HepG2 (cell line): ENCODE results near the gene TMUB1. TPM values are rescaled to one million over a fixed set of nuclear protein-coding genes. Genes with fewer than 3 reads are reported as not detected.

Experiments
- ATAC-seq: fragments of 200-7000 bp; cut with Tn5 transposase; 3 replicates; pipeline ENCODE4 v1.9.1; 2020; ENCODE audit warnings: mild to moderate bottlenecking, moderate library complexity
- BruUV-seq: library from RNA; stranded (reverse); fragments of 400-500 nt; replicated peaks from 2 replicates; lab custom pipeline; 2021; lab: Mats Ljungman, UMichigan
- CTCF ChIA-PET: fragments of 300-600 bp; formaldehyde crosslinking; extraction: SDS; loops from one replicate; lab custom pipeline; 2021; ENCODE audit warnings: low total read pairs, inconsistent platforms, low intra/inter-chr PET ratio; lab: Yijun Ruan, JAX
- POLR2A ChIA-PET: fragments of 350-600 bp; sonication (Branson Sonifier 250); formaldehyde crosslinking; loops from one replicate; lab custom pipeline; 2020; ENCODE audit warnings: antibody characterized with exemption, inconsistent platforms; lab: Yijun Ruan, JAX
- DNase-seq: peaks from one replicate; pipeline ENCODE4 v3.0.0-alpha.2; 2015; ENCODE audit warnings: low spot score
- FAIRE-seq: peaks from 3 replicates; lab custom pipeline; 2011; peaks lifted over from hg19 to GRCh38; lab: Jason Lieb, UNC
- H2AFZ ChIP-seq: one replicate; pipeline ENCODE4 v1.6.1; 2011; ENCODE audit warnings: low read length, inconsistent platforms
- H3K27ac ChIP-seq: fragments of 300-600 bp; 3 replicates; pipeline ENCODE4 v1.8.0; 2011; ENCODE audit warnings: mixed run types, mild to moderate bottlenecking, mixed read lengths, low read length, inconsistent platforms; ENCODE audit not compliant: insufficient read depth; ENCODE audit errors: extremely low read length
- H3K27me3 ChIP-seq, 2 experiments: fragments of 200-600 bp in 1 of 2; 2 replicates in 1 of 2; 3 replicates in 1 of 2; pipeline versions ENCODE4 v1.6.0 to v1.8.0; 2011; ENCODE audit warnings: low read length in 2 of 2, mild to moderate bottlenecking in 2 of 2, moderate library complexity in 2 of 2, inconsistent platforms in 1 of 2; ENCODE audit not compliant: insufficient read depth in 2 of 2, control insufficient read depth in 1 of 2
- H3K36me3 ChIP-seq, 2 experiments: fragments of 200-600 bp in 1 of 2; replicated peaks in 1 of 2; 2 replicates in 1 of 2; 3 replicates in 1 of 2; pipeline versions ENCODE4 v1.5.1 to v1.8.0; 2011; ENCODE audit warnings: low read length in 2 of 2, inconsistent platforms in 1 of 2; ENCODE audit not compliant: insufficient read depth in 2 of 2, control insufficient read depth in 1 of 2
- H3K4me1 ChIP-seq: 2 replicates; pipeline ENCODE4 v1.5.1; 2012; ENCODE audit warnings: low read length, inconsistent platforms; ENCODE audit not compliant: insufficient read depth
- H3K4me2 ChIP-seq: 2 replicates; pipeline ENCODE4 v1.6.0; 2011; ENCODE audit warnings: low read depth, low read length, inconsistent platforms
- H3K4me3 ChIP-seq, 3 experiments: fragments of 200-600 bp in 1 of 3; sonication (generic), shearing (Covaris generic) in 1 of 3; replicated peaks in 1 of 3; 2 replicates each; pipeline ENCODE4 v1.5.1; 2011 to 2016; ENCODE audit warnings: low read length in 3 of 3, inconsistent platforms in 2 of 3, low read depth in 2 of 3, mild to moderate bottlenecking in 2 of 3, control low read depth in 1 of 3, mixed read lengths in 1 of 3; ENCODE audit not compliant: insufficient read depth in 1 of 3
- H3K79me2 ChIP-seq: one replicate; pipeline ENCODE4 v1.6.1; 2011; ENCODE audit warnings: low read length, inconsistent platforms; ENCODE audit not compliant: insufficient read depth
- H3K9ac ChIP-seq: 2 replicates; pipeline ENCODE4 v1.6.0; 2011; ENCODE audit warnings: mild to moderate bottlenecking, low read depth, low read length, inconsistent platforms; ENCODE audit not compliant: insufficient read depth
- H3K9me3 ChIP-seq: 2 replicates; pipeline ENCODE4 v1.5.1; 2012; ENCODE audit warnings: mild to moderate bottlenecking, low read length
- H4K20me1 ChIP-seq: 2 replicates; pipeline ENCODE4 v1.6.0; 2011; ENCODE audit warnings: inconsistent platforms, mild to moderate bottlenecking, low read length, moderate library complexity; ENCODE audit not compliant: insufficient read depth
- ARID2 ChIP-seq: sonication (generic); formaldehyde crosslinking; IDR thresholded peaks from 2 replicates; pipeline ENCODE4 v1.8.1; 2022; ENCODE audit warnings: mild to moderate bottlenecking, missing genetic modification reagents, borderline replicate concordance
- HMGXB3 ChIP-seq: sonication (generic); formaldehyde crosslinking; IDR thresholded peaks from 2 replicates; pipeline ENCODE4 v1.4.0; 2020; ENCODE audit warnings: missing genetic modification reagents, borderline replicate concordance
- KLF9 ChIP-seq: IDR thresholded peaks from 2 replicates; pipeline ENCODE4 v1.6.1; 2016; ENCODE audit warnings: low read depth
- NR2F1 ChIP-seq, 2 experiments: fragments of 450-650 bp in 1 of 2; formaldehyde crosslinking in 1 of 2; IDR thresholded peaks; 2 replicates each; pipeline versions ENCODE4 v1.5.0 to v1.6.1; 2016 to 2020; ENCODE audit warnings: mild to moderate bottlenecking in 1 of 2, missing compliant biosample characterization in 1 of 2, missing genetic modification reagents in 1 of 2, moderate library complexity in 1 of 2
- PITX1 ChIP-seq: sonication (generic); formaldehyde crosslinking; IDR thresholded peaks from 2 replicates; pipeline ENCODE4 v1.5.1; 2020; ENCODE audit warnings: mild to moderate bottlenecking, missing genetic modification reagents
- RBM22 ChIP-seq: fragments of 200-400 bp; formaldehyde crosslinking; optimal IDR thresholded peaks from 2 replicates; pipeline ENCODE3; 2017; ENCODE audit warnings: mild to moderate bottlenecking, low read length, moderate library complexity
- ZMAT3 ChIP-seq: sonication (generic); formaldehyde crosslinking; conservative IDR thresholded peaks from 2 replicates; pipeline ENCODE4 v1.7.0; 2021; ENCODE audit warnings: missing genetic modification reagents
- ZNF138 ChIP-seq: sonication (generic); formaldehyde crosslinking; IDR thresholded peaks from 2 replicates; pipeline ENCODE4 v1.5.0; 2020; ENCODE audit warnings: mild to moderate bottlenecking, low read depth, missing genetic modification reagents
- ZNF30 ChIP-seq: sonication (generic); formaldehyde crosslinking; IDR thresholded peaks from 2 replicates; pipeline ENCODE4 v1.5.0; 2020; ENCODE audit warnings: mild to moderate bottlenecking, missing genetic modification reagents
- ZNF343 ChIP-seq: sonication (generic); formaldehyde crosslinking; IDR thresholded peaks from 2 replicates; pipeline ENCODE4 v1.4.0; 2020; ENCODE audit warnings: mild to moderate bottlenecking, missing genetic modification reagents
- ZNF382 ChIP-seq: sonication (generic); formaldehyde crosslinking; IDR thresholded peaks from 2 replicates; pipeline ENCODE4 v1.5.0; 2020; ENCODE audit warnings: missing genetic modification reagents, mild to moderate bottlenecking, borderline replicate concordance
- ZNF484 ChIP-seq: sonication (generic); formaldehyde crosslinking; IDR thresholded peaks from 2 replicates; pipeline ENCODE4 v1.5.1; 2020; ENCODE audit warnings: mild to moderate bottlenecking, low read depth, missing genetic modification reagents, borderline replicate concordance
- ZSCAN29 ChIP-seq: sonication (generic); formaldehyde crosslinking; conservative IDR thresholded peaks from 2 replicates; pipeline ENCODE4 v1.4.0; 2020; ENCODE audit warnings: mild to moderate bottlenecking, missing genetic modification reagents
- WGBS: methylation state at CpG from one replicate; pipeline ENCODE4 v1.1.6; 2017; ENCODE audit warnings: low lambda C conversion rate; 5-methylcytosine and 5-hydroxymethylcytosine counted together
- in situ Hi-C: cut with HindIII; loops from 2 replicates; pipeline ENCODE4 v1.10.0; 2017; ENCODE audit warnings: low pct_unique_long_range_greater_than_20kb; ENCODE audit not compliant: extremely low pct_ligation_motif_present
- intact Hi-C: fragments of 100-400 bp; cut with micrococcal nuclease; formaldehyde crosslinking; loops from one replicate; pipeline ENCODE4 v1.10.0; 2022; ENCODE audit not compliant: unreplicated experiment
- polyA plus RNA-seq, 8 experiments: library from polyadenylated mRNA; depleted of rRNA in 3 of 8; stranded (reverse) in 7 of 8; unstranded in 1 of 8; fragments of >200 nt; fragmentation: Illumina TruSeq in 4 of 8; extraction: Trizol in 4 of 8; gene quantifications; 2 replicates each; pipeline versions ENCODE4 v1.2.1 to v1.2.3, GENCODE V29; 2011 to 2016; ENCODE audit warnings: low read depth in 4 of 8, missing spikeins in 1 of 8, mixed read lengths in 1 of 8; ENCODE audit not compliant: insufficient read depth in 1 of 8
- total RNA-seq, 5 experiments: library from RNA; depleted of rRNA; stranded (reverse); fragments of >200 nt; fragmentation: Illumina TruSeq; extraction: Trizol; gene quantifications; 2 replicates each; pipeline ENCODE4 v1.2.3, GENCODE V29; 2016; ENCODE audit warnings: low read depth in 1 of 5

The TMUB1 gene
- total and polyA plus RNA-seq, 2 of the 13 experiments (the other 11 are each of a cell fraction or from before 2014, with no cell fraction given) = 44.8 to 51.6 TPM

- FAIRE-seq (no peak), ATAC-seq (no peak), DNase-seq (no peak)
- Histone ChIP-seq H3K27ac (no peak overlapping the region), H2AFZ (no peak overlapping the region), H3K4me1 (no peaks in the 10 kb centered on the region), H3K4me3 (no peak overlapping the region), H3K4me2 (no peak overlapping the region), H3K27me3 (no peaks in the 10 kb centered on the region), H3K9ac (no peak overlapping the region), H3K79me2 (peaks cover 68% of the 10 kb centered on the region), H3K9me3 (no peaks in the 10 kb centered on the region), H3K36me3 (peaks cover 2 to 22% of the 10 kb centered on the region in 2 experiments; a peak in 3 of 5 replicates), H4K20me1 (peaks cover 37% of the 10 kb centered on the region)
- intact Hi-C loops (no loop called here), in situ Hi-C loops (no loop called here)
- WGBS = 98% methylated on average over 9 of the region's 10 CpGs
- CTCF ChIA-PET = no interaction called here
- POLR2A ChIA-PET = no interaction called here
- no TSS peak for BruUV-seq
- no peak for TF ChIP-seq NR2F1 (CRISPR knock-in tag; IDR thresholded peaks at IDR 0.05)
- TF ChIP-seq HMGXB3 (CRISPR knock-in tag) = no peak
- no peak for TF ChIP-seq ZNF30 (CRISPR knock-in tag)
- TF ChIP-seq ZSCAN29 (CRISPR knock-in tag) = no peak
- no peak for TF ChIP-seq ZMAT3 (CRISPR knock-in tag)
- no peak for TF ChIP-seq ZNF484 (CRISPR knock-in tag)
- no peak for TF ChIP-seq PITX1 (CRISPR knock-in tag)
- no peak for TF ChIP-seq ARID2
- TF ChIP-seq ZNF138 (CRISPR knock-in tag) = no peak
- no peak for TF ChIP-seq KLF9
- no peak for TF ChIP-seq ZNF382 (CRISPR knock-in tag)
- no peak for TF ChIP-seq ZNF343 (CRISPR knock-in tag)
- no peak for TF ChIP-seq RBM22
Observed at GRCh38 chr7:151100921-151101320, 17.6 kb upstream of the TMUB1 start.
